ENCODE results near the gene IFT88. TPM values are rescaled to one million over a fixed set of nuclear protein-coding genes. Genes with fewer than 3 reads are reported as not detected.

IFT88 gene
- total RNA-seq, 4 donors from 2014 or later, result 5.6 to 21.6 (median 10.4) TPM

GRCh38 chr13:20637811-20638210, 70.9 kb downstream of the IFT88 start:
- WGBS, result 76% methylated on average over 5 of the region's 5 CpGs
- TF ChIP-seq CTCF (IDR thresholded peaks at IDR 0.05), result no peak
- TF ChIP-seq POLR2A (IDR thresholded peaks at IDR 0.05), result no peak
- TF ChIP-seq EP300 (IDR thresholded peaks at IDR 0.05), result no peak
- no peak for TF ChIP-seq POLR2AphosphoS5 (IDR thresholded peaks at IDR 0.05)

GRCh38 chr13:20647758-20648157, 80.8 kb downstream of the IFT88 start:
- TF ChIP-seq EP300 (IDR thresholded peaks at IDR 0.05), result no peak
- TF ChIP-seq CTCF (IDR thresholded peaks at IDR 0.05), result no peak
- TF ChIP-seq POLR2A (IDR thresholded peaks at IDR 0.05), result no peak
- no peak for TF ChIP-seq POLR2AphosphoS5 (IDR thresholded peaks at IDR 0.05)
- Histone ChIP-seq H3K4me1 (no peaks in the 10 kb centered on the region), H3K9me3 (no peaks in the 10 kb centered on the region), H3K36me3 (peaks cover 4% of the 10 kb centered on the region), H3K27ac (no peak overlapping the region), H3K4me3 (no peak overlapping the region), H3K27me3 (no peaks in the 10 kb centered on the region)
- WGBS, result 93% methylated on average over 2 of the region's 2 CpGs
- no peak for DNase-seq (ENCODE audit: low spot score in 2 of 2)

More at GRCh38 chr13:20637811-20638210, 70.9 kb downstream of the IFT88 start:
- Histone ChIP-seq H3K27me3 (no peaks in the 10 kb centered on the region), H3K4me3 (no peak overlapping the region), H3K27ac (no peak overlapping the region), H3K36me3 (no peaks in the 10 kb centered on the region), H3K4me1 (no peaks in the 10 kb centered on the region), H3K9me3 (no peaks in the 10 kb centered on the region)
- no peak for DNase-seq (ENCODE audit: low spot score in 2 of 2)

GRCh38 chr13:20652946-20653345, 86.0 kb downstream of the IFT88 start:
- TF ChIP-seq CTCF (IDR thresholded peaks at IDR 0.05) (no peak), EP300 (IDR thresholded peaks at IDR 0.05) (no peak), POLR2A (IDR thresholded peaks at IDR 0.05) (no peak), POLR2AphosphoS5 (IDR thresholded peaks at IDR 0.05) (no peak)
- DNase-seq (ENCODE audit: low spot score in 2 of 2), result no peak
- WGBS, result 76% methylated on average over 4 of the region's 4 CpGs

GRCh38 chr13:20654156-20654555, 87.2 kb downstream of the IFT88 start:
- no peaks in the 10 kb centered on the region for H3K36me3 ChIP-seq
- 95% methylated on average over 1 of the region's 1 CpG for WGBS
- no peak for TF ChIP-seq POLR2AphosphoS5 (IDR thresholded peaks at IDR 0.05)
- no peak for TF ChIP-seq POLR2A (IDR thresholded peaks at IDR 0.05)
- no peak for TF ChIP-seq EP300 (IDR thresholded peaks at IDR 0.05)
- TF ChIP-seq CTCF (IDR thresholded peaks at IDR 0.05), result no peak

More at GRCh38 chr13:20652946-20653345, 86.0 kb downstream of the IFT88 start:
- Histone ChIP-seq H3K9me3 (no peaks in the 10 kb centered on the region), H3K27ac (no peak overlapping the region), H3K36me3 (no peaks in the 10 kb centered on the region), H3K27me3 (no peaks in the 10 kb centered on the region), H3K4me1 (no peaks in the 10 kb centered on the region), H3K4me3 (no peak overlapping the region)

GRCh38 chr13:20658451-20659040, 91.6 kb downstream of the IFT88 start:
- Histone ChIP-seq H3K36me3 (no peaks in the 10 kb centered on the region), H3K4me3 (no peak overlapping the region), H3K27ac (no peak overlapping the region), H3K9me3 (no peaks in the 10 kb centered on the region), H3K4me1 (no peaks in the 10 kb centered on the region), H3K27me3 (no peaks in the 10 kb centered on the region)
- no peak for DNase-seq (ENCODE audit: low spot score in 2 of 2)
- 56% methylated on average over 5 of the region's 5 CpGs for WGBS
- no peak for TF ChIP-seq CTCF (IDR thresholded peaks at IDR 0.05)
- TF ChIP-seq POLR2A (IDR thresholded peaks at IDR 0.05), result no peak
- no peak for TF ChIP-seq EP300 (IDR thresholded peaks at IDR 0.05)
- TF ChIP-seq POLR2AphosphoS5 (IDR thresholded peaks at IDR 0.05), result no peak

More at GRCh38 chr13:20654156-20654555, 87.2 kb downstream of the IFT88 start:
- Histone ChIP-seq H3K27me3 (no peaks in the 10 kb centered on the region), H3K9me3 (no peaks in the 10 kb centered on the region), H3K4me1 (no peaks in the 10 kb centered on the region), H3K4me3 (no peak overlapping the region), H3K27ac (no peak overlapping the region)
- no peak for DNase-seq (ENCODE audit: low spot score in 2 of 2)

Data from suprapubic skin (tissue), 4 donors.